HG02870 (cell line): ENCODE measurements around the gene PIGC.
A peak's percentile ranks its signal among the peaks of the same experiment; 100 is the strongest.

Experiments
- ATAC-seq: cut with Tn5 transposase; IDR thresholded peaks from one replicate; pipeline ENCODE4 v1.9.1; 2021; ENCODE audit warnings: mild to moderate bottlenecking, moderate library complexity; ENCODE audit not compliant: unreplicated experiment

Gene PIGC

DNA sequence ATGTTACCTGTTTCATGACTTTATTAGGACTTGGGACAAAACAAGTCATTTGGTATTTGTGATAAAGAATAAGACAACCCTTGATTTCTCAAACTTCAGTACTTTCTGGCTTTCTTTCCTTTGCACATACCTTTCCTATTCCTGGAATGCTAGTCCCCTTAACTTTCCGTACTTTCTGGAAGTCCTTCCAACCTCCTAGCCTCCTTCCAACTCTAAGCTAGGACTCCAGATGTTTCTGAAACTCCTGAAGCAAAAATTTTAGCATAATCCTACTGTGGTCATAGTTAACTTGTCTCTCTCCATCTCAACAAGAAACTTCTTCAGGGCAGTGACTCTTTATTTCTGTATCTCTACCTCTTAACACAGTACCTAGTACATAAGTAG is 43.2 kb downstream of the PIGC start:
- ATAC-seq, result no peak

DNA sequence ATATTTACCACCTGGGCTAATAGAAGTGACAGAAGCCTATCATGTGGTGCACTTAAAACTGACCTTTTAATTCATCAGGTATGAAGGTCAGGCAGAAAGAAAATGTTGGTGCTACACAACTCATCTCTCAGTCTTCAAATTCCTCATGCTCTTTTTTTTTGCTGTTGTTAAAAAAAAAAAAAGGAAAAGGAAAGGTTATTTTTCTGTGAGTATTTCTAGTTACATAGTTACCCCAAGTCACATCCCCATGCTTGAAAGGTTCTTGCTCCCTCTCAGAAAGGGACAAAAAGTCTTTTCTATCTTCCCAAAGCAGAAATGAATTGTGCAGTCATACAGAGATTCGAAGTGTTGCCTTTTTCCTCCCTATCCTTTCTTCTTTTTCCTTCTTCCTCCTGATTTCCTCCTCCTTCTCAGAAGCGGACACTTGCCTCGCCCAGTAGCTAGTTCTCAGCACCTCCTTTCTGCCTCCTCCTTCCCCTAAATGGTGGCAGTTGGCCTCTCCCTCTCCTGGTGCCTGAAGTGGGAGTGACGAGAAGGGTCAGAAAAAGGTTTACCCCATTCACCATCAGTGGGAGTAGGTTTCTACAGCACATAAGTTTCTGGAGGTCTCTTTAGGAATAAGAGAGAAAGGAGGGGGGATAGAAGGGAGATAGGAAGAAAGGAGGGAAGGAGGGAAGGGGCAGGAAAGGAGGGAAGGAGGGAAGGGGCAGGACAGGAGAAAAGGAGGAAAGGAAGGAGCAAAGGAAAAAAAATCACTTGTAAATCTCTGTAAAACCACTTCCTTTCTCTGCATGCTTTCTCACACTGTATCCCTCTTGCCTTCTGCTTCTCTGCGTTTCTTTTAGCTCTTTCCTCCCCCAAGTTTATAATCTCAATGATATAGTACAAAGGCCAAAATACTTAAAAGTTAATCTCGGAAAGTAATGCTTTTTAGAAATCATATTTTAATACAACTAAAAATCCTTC is 43.8 kb downstream of the PIGC start:
- no peak for ATAC-seq

DNA sequence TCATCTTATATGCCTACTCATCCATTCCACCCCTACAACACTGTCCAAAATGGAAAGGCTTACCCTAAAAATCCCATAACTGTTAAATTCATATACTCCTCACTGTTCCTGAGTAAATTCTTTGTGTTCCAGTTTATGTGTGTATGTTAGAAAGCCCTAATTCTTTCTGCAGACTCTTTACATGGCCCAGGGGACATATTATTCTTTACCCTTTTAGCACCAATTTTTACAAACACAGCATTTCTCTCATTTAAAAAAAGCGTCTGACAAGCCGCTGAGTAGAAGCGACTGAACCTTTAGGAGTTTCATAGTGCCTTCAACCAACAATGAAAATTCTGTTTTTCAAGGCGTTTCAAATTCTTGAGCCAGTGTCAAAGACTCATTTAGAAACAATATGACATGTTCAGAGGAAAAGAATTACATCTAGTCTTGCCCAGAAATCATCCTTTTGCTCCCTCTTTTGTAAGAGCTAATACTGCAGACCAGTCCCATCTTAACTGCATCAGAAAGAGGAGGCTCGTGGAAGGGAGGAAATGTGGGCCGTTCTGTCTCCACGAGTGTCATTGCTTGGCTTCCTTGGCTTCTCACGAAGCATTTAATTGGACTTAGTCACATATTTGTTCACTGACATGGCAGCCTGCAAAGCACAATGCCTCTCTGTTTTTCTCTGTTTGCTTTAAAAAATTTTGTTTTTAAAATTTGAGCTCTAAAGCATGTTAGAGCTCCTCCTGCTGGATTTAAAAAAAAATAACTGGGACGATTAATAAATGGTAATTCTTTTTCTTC is 44.7 kb downstream of the PIGC start:
- ATAC-seq, result no peak

DNA sequence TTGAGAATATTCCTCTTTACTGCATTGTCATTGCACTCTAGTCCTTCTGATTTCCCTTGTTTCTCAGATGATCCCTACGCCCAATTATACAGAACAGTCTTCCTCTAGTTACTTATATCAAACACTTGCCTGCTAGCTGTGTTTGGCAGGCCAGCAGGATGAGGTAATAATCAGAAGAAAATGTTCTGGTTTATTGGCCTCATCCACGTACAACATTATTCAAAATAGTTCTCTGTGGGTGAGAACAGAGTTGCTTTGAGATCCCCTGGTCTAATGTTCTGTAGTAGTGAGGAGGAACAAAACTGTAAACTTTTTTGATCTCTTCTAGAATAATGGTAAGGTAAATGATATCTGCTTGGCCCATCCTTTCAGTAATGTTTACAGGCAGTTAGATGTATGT is 45.7 kb downstream of the PIGC start:
- no peak for ATAC-seq

DNA sequence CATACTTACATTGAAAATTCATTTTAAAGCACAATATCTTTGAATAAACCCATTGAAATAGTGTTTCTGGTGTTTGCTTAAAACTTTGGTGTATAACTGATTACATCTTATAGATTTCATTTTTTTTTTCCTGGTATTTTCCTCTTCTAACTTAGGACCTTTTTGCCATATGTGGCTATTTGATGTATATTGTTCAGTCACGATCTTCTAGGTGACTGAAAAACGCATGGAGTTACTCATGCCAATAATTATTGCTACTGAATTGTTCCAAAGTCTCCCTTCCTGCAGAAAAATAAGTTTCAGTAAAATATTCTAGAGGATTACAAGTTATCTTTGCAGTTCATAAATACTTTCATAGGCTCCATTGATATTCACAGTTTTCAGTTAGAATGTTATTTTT is 46.2 kb downstream of the PIGC start:
- no peak for ATAC-seq

DNA sequence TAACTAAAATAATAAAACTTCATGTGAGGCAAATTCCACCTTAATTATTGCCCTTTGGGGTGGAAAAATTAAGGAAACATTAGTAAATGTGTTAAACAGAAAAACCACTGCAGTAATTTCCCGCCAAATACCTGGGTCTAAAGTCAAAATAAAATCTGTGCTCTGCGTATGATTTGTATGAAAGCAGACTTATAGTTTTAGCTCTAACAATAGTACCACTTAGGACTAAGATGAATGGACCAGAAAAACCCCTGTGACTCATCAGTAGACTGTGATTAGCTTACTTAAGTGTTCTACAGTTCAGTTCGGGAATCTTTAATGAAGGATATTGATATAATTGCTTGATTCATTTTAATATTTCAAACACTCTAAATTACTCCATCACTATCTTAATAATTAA is 46.6 kb downstream of the PIGC start:
- peak; percentile 47 for ATAC-seq

DNA sequence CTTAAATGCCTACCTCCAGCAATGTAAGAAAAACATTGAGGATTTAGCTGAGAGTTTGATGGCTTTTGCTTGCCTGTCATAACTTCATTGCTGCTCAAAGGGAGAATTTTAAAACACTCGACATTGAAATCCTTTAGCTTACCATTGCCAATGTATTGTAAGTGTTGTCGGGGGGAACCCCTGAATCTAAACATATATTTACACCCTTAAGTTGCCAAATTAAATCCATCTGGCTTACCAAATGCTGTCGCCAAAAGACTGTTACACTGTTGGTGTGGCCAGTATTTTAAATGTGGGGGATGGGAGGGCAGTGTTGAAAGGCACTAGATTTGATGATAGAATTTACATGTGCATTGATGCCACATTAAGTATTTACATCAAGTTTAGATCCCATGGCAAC is 48.3 kb downstream of the PIGC start:
- ATAC-seq, result no peak

DNA sequence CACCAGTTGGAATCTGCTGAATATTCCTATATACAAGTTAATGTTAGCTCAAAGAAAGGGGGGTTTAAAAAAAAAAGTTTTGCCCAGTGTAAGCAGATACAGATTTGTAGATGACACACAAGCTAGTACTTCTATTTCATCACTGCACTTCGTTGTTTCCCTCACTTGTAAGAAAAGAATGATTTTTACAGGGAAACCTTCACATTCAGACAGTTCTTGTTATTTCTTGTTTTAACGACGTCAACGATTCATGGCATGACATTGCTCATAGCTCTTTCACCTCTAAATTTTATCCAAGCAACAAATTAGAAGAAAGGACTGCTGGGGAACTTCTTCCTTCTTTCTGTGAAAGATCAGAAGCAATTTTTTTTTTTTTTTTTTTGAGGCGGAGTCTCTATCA is 49.1 kb downstream of the PIGC start:
- ATAC-seq, result no peak

DNA sequence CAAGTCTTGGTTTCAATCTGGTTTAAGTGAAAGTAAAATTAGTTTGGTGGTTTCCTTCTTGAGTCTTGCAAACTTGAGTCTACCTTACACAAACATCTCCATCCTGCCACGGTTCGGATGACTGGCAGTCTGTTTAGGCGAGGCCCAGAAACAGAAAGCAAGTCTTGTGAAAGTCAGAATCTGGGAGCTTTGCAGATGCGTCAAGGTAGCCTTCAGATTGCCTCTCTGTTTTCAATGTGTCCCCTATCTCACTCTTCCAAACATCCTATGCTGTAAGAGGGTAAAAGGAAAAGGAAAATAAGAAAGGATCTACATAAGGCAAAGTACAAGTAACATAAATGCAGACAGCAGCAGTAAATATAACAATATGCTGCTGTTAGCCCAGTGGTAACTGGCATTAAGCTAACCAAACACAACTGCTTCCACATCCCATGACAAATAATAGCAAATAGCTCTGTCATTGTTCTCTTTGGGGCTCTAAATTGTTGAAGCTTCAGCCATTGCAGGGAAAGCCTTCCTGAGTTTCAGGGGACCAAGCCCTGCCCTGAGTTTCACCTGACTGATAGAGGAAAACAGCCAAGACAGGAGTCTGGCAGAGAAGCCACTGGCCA is 49.6 kb downstream of the PIGC start:
- ATAC-seq, result peak; percentile 73

DNA sequence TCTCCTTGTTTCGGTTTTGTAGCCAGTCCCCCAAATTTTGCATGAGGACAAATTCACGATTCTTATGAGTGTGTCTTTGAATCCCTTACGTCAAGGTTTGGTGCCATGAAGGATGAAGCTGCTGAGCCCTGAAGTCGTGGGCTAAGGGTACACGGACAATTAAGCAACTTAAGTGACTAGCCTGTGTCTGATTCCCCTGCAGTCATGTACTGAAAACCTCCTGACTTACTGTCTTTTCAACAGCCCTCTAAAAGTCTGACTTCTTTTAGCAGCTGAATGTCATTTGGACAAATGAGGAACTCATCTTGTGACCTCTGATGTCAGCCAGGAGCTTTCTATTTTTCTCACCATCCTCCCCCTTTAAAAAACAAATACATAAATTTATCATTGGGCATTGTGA is 50.5 kb downstream of the PIGC start:
- no peak for ATAC-seq

DNA sequence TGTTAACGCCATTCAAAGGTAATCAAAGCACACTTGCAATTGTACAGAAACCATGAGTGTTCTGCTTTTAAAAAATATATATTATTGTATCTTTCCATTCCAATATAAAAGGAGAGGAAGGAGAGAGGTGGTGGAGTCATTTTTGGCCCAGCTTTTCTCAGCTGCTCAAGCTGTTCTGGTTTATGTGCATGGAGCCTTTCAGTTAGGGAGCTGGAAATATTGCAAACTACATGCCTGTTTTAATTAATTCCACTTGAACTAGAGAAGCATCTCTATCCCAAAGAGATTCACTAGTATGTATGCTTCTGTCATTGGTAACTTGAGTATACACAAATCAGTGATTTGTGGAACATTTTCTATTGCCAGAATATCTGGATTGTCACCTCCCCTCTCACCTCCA is 51.9 kb downstream of the PIGC start:
- no peak for ATAC-seq
